ENCODE measurements around the gene APCDD1L. TPM values are rescaled to one million over a fixed set of nuclear protein-coding genes. Genes with fewer than 3 reads are reported as not detected.

Gene APCDD1L
- polyA plus RNA-seq (ENCODE audit: insufficient read length) = 13.7 TPM
- long read RNA-seq, donor 1, transcript APCDD1L-201 (4 exons, 3,426 nt) = major isoform, 10 of 15 reads
- long read RNA-seq, donor 1, partial matches to known transcripts = 5 of 15 reads
- long read RNA-seq, donor 1, other reads (novel, unspliced or antisense) = 0 of 15 reads
- long read RNA-seq, donor 2, transcript APCDD1L-201 (4 exons, 3,426 nt) = major isoform, 5 of 5 reads
- long read RNA-seq, donor 2, partial matches to known transcripts = 0 of 5 reads
- long read RNA-seq, donor 2, other reads (novel, unspliced or antisense) = 0 of 5 reads
- long read RNA-seq, donor 3, partial matches to known transcripts = 0 of 2 reads
- long read RNA-seq, donor 3, other reads (novel, unspliced or antisense) = 0 of 2 reads
- long read RNA-seq, donor 4 = 0 reads
- long read RNA-seq, donor 5, partial matches to known transcripts = 0 of 4 reads
- long read RNA-seq, donor 5, other reads (novel, unspliced or antisense) = 0 of 4 reads
- long read RNA-seq, donor 6, transcript APCDD1L-201 (4 exons, 3,426 nt) = major isoform, 7 of 13 reads
- long read RNA-seq, donor 6, partial matches to known transcripts = 5 of 13 reads
- long read RNA-seq, donor 6, other reads (novel, unspliced or antisense) = 0 of 13 reads
- long read RNA-seq, donor 7, transcript APCDD1L-201 (4 exons, 3,426 nt) = major isoform, 11 of 17 reads
- long read RNA-seq, donor 7, partial matches to known transcripts = 6 of 17 reads
- long read RNA-seq, donor 7, other reads (novel, unspliced or antisense) = 0 of 17 reads
- long read RNA-seq, donor 8, partial matches to known transcripts = 0 of 3 reads
- long read RNA-seq, donor 8, other reads (novel, unspliced or antisense) = 0 of 3 reads

GRCh38 chr20:58515233-58516212 lies at the start of gene APCDD1L:
APCDD1L (minus strand) TSS chr20:58515399; CDS start chr20:58514707, 692 bp downstream.
- DNase-seq = no peak

DNA sequence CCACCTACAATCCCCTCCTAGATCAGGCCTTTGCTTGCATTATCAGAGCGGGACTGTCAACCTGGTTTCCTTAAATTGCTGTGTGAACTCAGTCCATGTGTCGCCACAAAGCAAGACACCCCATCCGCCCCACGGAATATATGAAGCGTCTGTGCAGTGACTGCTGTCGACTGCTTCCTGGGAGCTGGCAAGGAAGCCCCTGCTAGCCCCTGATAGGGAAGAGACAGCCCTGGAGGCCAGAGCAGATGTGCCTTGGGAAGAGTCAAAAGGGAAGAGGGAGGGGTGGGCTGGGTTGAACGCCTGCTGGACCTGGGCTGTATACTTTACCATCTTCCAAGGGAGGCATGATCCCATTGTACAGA lies 44.1 kb upstream of the APCDD1L start:
- DNase-seq = no peak

DNA sequence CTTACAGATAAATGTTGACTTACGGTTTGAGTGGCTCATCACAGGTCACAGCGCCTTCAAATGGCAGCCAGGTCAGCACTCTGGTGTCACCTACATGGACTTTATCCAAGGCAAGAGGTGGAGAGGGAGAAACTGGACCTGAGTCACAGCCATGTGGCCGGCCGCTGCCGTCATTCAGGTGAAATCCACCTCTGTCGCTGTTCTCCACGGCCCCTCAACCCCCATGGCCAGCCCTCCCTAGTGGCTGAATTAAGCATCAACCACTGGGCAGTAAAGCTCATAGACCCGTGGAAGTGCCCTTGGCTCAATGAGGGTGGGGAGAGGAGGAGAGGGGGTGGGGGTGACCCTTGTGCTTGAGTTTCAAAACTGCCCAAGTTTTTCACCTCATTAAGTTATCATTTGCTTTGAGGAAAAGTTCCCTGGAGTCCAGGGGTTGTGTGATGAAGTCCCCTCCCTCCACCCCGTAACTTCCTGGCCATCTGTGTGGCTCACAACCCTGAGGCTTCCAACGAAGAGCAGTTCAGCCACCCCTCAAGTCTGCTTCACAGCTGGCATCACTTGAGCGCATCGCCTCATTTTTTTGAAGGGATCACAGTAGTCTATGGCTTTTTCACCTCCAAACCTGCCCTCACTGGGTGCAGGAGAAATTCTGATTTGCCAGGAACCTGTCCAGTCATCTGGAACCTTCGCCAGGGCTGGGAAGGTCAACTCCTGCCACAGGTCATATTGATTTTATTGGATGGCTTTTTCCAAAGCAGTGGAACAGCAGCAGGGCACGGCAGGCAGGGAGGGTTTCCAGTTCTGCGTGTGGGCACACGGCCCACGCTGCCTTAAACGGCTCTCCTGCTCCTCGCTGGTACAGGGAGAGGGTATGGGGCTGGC lies 43.5 kb upstream of the APCDD1L start:
- no peak for DNase-seq

GRCh38 chr20:58557733-58558342 lies 42.6 kb upstream of the APCDD1L start:
- DNase-seq = no peak

GRCh38 chr20:58556961-58557360 lies 41.8 kb upstream of the APCDD1L start:
- no peak for DNase-seq

DNA sequence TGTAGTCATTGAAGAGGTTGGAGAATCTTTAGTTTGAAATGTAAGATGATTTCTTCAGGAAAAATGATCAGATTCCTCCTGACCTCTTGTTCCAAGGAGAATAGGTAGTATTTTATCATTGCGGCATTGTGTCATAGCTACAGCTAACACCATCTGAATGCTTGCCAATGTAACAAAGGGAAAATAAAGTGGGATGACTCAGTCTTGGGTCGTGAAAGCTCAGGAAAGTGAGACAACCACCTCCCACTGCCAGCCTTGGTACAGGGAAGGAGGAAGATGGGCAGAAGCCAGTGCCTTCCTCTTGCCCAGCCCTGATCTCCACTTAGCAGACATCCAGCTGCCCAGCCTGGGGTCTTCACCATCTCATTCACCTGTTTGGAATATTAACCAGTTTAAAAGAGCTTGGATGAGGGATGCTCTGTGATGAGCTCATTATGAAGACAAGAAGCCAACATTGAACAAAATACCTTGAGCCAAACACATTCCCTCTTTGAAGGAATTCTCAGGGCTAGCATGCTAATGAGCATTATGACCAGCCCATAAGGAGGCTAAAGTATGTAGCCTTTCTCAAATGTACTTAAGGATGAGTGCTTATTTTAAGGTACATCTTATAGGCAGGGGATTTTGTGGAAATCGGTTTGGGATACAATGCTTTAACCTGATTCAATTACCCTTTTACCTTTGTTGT lies 40.0 kb upstream of the APCDD1L start:
- no peak for DNase-seq

- DNase-seq = no peak
Observed at GRCh38 chr20:58554541-58554940, 39.3 kb upstream of the APCDD1L start.

- no peak for DNase-seq
Observed at GRCh38 chr20:58553841-58554240, 38.6 kb upstream of the APCDD1L start.

- no peak for DNase-seq
Observed at GRCh38 chr20:58553166-58553696, 38.0 kb upstream of the APCDD1L start.

DNA sequence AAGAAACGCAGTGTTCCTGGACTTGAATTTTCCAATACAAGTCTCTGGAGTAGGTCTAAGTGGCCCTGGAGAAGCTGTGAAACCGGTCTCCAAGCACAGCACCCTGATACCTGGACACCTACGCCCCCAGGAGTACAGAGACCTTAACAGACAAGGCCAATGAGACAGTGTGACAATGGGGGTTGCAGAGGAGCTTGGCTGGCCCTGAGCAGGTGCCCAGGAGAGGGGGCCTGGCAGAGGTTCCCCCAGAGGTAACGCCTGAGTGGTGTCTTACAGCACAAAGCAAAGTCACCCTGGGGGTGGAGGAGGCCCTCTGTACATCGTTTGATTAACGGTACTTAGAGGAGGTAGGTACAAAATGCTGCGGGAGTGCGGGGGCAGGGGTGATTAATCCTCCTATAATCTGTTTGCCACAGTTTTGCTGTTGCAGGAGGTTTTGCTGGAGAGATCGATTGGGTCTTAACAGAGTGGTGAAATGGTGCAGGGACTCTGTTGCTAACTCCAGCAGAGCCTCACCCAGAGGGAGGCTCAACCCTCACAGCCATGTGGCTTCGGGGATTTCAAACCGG lies 37.3 kb upstream of the APCDD1L start:
- DNase-seq = no peak

- DNase-seq = no peak
Observed at GRCh38 chr20:58551631-58552030, 36.4 kb upstream of the APCDD1L start.

DNA sequence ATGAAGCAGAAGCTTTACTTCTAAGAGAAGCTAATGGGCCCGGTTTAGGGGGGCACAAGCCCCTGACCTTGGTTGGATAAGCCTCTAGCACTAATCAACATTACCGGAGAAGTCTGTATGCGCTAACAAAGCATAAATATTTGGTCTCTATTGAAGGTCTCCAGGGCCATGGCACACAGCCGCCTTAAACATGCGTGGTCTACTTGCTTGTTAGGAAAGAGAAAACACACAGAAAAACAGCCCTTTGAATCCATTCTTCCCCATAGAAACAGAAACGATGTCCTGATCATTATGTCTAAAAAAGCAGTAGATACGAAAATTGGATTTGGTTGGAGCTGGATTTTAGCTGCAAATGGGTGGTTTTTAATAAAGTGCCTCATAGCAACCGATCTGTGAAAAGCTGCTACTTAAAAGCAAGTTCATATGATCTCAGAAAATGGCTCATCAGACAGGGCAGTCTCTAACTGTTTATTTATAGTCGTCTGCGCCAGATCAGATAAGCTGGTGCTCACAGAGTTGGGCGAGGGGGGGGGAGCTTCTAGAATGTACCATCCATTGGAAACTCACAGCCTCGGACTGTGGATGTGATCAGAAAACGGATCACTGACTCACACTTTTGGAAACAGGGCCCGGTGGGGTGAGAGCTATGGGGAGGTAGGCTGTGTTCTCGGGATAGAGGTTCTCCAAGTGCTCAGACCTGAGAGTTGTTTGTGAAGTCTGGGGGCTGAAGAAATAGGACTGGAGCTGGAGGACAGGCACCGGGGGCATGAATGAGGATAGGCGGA lies 35.3 kb upstream of the APCDD1L start:
- DNase-seq = no peak

GRCh38 chr20:58549231-58550209 lies 34.3 kb upstream of the APCDD1L start:
- DNase-seq = no peak

- no peak for DNase-seq
Observed at GRCh38 chr20:58547623-58548475, 32.6 kb upstream of the APCDD1L start.

DNA sequence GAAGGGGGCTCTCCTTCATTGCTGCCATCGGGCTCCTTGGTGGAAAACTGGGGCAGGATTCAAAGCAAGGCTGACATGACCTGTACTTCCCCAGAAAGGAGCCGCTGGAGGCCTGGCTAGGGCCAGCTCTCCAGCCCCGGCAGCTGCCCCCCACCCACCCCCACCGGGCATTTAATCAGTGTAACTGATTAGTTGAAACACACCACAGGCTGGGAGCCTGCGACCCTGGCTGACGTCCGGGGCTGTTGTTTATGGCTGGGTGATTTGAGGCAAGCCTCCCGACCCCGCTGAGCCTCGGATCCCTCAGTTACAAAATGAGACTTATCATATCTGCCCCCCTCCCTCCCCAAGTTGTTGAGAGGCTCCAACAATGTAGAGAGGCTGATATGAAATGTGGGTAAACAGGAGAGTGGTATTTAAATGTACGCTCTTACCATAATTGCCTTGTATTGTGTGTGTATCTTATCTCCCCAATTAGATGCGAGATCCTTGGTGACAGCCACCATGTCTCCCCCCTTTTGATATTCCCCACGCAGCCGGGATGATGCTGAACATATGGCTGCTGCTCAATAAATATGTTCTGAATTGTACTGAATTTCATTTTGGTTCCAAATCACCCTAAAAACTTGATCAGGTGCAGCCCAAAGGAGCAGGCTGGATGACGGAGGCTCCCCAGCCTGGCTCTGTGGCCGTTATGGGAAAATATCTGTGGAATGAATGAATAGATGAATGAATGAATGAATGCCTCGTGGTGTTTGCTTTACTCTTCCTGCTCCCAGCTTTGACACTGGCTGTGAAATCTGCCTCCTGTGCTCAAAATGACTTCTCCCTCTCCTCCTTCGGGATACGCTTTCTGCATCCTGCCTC lies 31.8 kb upstream of the APCDD1L start:
- no peak for DNase-seq
